HEK293 (cell line): ENCODE measurements around the gene FAM169A.

ENCODE experiments used
- ZBTB1 ChIP-seq: fragments of 450-650 bp; formaldehyde crosslinking; IDR thresholded peaks from 2 replicates; pipeline ENCODE4 v1.5.1; 2016; ENCODE audit warnings: missing biosample characterization, missing genetic modification characterization
- ZNF121 ChIP-seq: fragments of 450-650 bp; formaldehyde crosslinking; IDR thresholded peaks from 2 replicates; pipeline ENCODE4 v1.5.1; 2016; ENCODE audit warnings: missing biosample characterization, missing genetic modification characterization

DNA sequence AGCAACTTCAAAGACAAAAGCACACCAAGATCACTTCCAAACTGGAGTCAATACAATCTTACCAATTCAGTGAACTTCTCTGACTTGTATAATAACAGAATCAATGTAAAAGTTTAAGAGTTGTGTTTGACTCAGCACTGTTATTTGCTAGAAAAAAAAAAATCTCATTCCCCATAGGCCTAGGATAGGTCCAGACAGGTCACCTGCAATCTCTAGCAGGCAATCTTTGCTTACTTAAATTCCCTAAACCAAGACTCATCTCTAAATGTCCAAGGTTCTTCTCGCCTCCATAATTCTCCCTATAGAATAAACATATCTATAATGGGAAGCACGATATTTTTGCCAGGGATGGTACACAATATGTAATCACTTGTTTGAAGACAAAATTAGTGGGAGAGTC, 2.5 kb downstream of the FAM169A start:
- TF ChIP-seq ZBTB1 (tag by site-specific recombination): no peak
- no peak for TF ChIP-seq ZNF121
